Activated CD4-positive, alpha-beta T cell treated with anti-CD3 and anti-CD28 coated beads for 36 hours (primary cell): Measurements from ENCODE around the gene PTOV1. TPM values are rescaled to one million over a fixed set of nuclear protein-coding genes. Genes with fewer than 3 reads are reported as not detected.

Experiments
- ATAC-seq: fragments of 200-7000 bp; cut with Tn5 transposase; one replicate; pipeline ENCODE4 v1.10.0; 2021; ENCODE audit warnings: mild to moderate bottlenecking, moderate library complexity
- CTCF ChIA-PET: fragments of 350-600 bp; sonication (Branson Sonifier 250); formaldehyde crosslinking; loops from one replicate; lab custom pipeline; 2021; ENCODE audit warnings: antibody characterized with exemption; lab: Charles Lee
- POLR2A ChIA-PET: fragments of 350-600 bp; sonication (Branson Sonifier 250); formaldehyde crosslinking; loops from one replicate; lab custom pipeline; 2021; ENCODE audit warnings: antibody characterized with exemption, inconsistent platforms; lab: Charles Lee
- DNase-seq: peaks from one replicate; pipeline ENCODE4 v3.0.0-alpha.2; 2020
- H3K27ac Mint-ChIP-seq: one replicate; pipeline ENCODE4 v1.8.0; 2021; ENCODE audit warnings: mixed read lengths
- H3K27me3 Mint-ChIP-seq: one replicate; pipeline ENCODE4 v1.8.0; 2021; ENCODE audit warnings: mixed read lengths
- H3K36me3 Mint-ChIP-seq: one replicate; pipeline ENCODE4 v1.8.0; 2021; ENCODE audit warnings: low read depth, mixed read lengths
- H3K4me1 Mint-ChIP-seq: one replicate; pipeline ENCODE4 v1.8.0; 2021; ENCODE audit warnings: mixed read lengths
- H3K4me3 Mint-ChIP-seq: one replicate; pipeline ENCODE4 v1.8.0; 2021; ENCODE audit warnings: mild to moderate bottlenecking, moderate library complexity, mixed read lengths
- H3K9me3 Mint-ChIP-seq: one replicate; pipeline ENCODE4 v1.8.0; 2021; ENCODE audit warnings: low read depth, mixed read lengths
- intact Hi-C, 2 experiments: fragments of 100-400 bp; cut with DNase I in 1 of 2; cut with micrococcal nuclease in 1 of 2; formaldehyde crosslinking; loops; one replicate each; pipeline versions ENCODE4 v1.14.2 to v1.15.1; 2022 to 2024; cut with DNase I, micrococcal nuclease
- total RNA-seq, 2 experiments: library from RNA; stranded (reverse); gene quantifications; one replicate each; pipeline ENCODE4 v1.2.3, GENCODE V29; 2021

PTOV1 gene
- total RNA-seq, 2 experiments from 2014 or later = 76.9 to 104 TPM

GRCh38 chr19:49870309-49870901, 19.4 kb downstream of the PTOV1 start:
- no peak for DNase-seq
- ChIA-PET POLR2A (interaction anchor here (1.5 kb wide), 1 partner anchor 104 kb away, joined by 7 read pairs; the partner anchor contains the start of gene AP2A1), CTCF (no interaction called here)
- Mint-ChIP-seq H3K36me3 (peaks cover 10% of the 10 kb centered on the region), H3K9me3 (no peaks in the 10 kb centered on the region), H3K4me3 (no peak overlapping the region), H3K4me1 (peaks cover 37% of the 10 kb centered on the region), H3K27ac (no peak overlapping the region), H3K27me3 (no peaks in the 10 kb centered on the region)
- ATAC-seq = no peak
- intact Hi-C loops = no loop called here

GRCh38 chr19:49871349-49871985, 20.5 kb downstream of the PTOV1 start:
- CTCF ChIA-PET = interaction anchor here (0.5 kb wide), 1 partner anchor 493 kb away, joined by 3 read pairs; no protein-coding TSS in a partner anchor
- DNase-seq = no peak
- Mint-ChIP-seq H3K4me1 (peaks cover 28% of the 10 kb centered on the region), H3K36me3 (peaks cover 4% of the 10 kb centered on the region), H3K27ac (peak overlapping the region; percentile 43), H3K4me3 (no peak overlapping the region), H3K9me3 (no peaks in the 10 kb centered on the region), H3K27me3 (no peaks in the 10 kb centered on the region)
- ATAC-seq = no peak
- intact Hi-C loops = no loop called here
- POLR2A ChIA-PET = no interaction called here

- H3K4me1 Mint-ChIP-seq = peaks cover 24% of the 10 kb centered on the region
- no peak overlapping the region for H3K27ac Mint-ChIP-seq
- ChIA-PET CTCF (no interaction called here), POLR2A (no interaction called here)
- intact Hi-C loops = no loop called here
- no peak overlapping the region for H3K4me3 Mint-ChIP-seq
- no peak for ATAC-seq
- H3K9me3 Mint-ChIP-seq = no peaks in the 10 kb centered on the region
- no peaks in the 10 kb centered on the region for H3K27me3 Mint-ChIP-seq
- no peak for DNase-seq
- H3K36me3 Mint-ChIP-seq = peaks cover 1% of the 10 kb centered on the region
Measured at GRCh38 chr19:49872245-49873128, 21.5 kb downstream of the PTOV1 start.

GRCh38 chr19:49873129-49873521, 22.2 kb downstream of the PTOV1 start:
- H3K4me1 Mint-ChIP-seq = peaks cover 26% of the 10 kb centered on the region
- ATAC-seq = no peak
- DNase-seq = no peak
- CTCF ChIA-PET = no interaction called here
- H3K27me3 Mint-ChIP-seq = no peaks in the 10 kb centered on the region
- peaks cover 3% of the 10 kb centered on the region for H3K36me3 Mint-ChIP-seq
- intact Hi-C loops = no loop called here
- H3K4me3 Mint-ChIP-seq = no peak overlapping the region
- no peak overlapping the region for H3K27ac Mint-ChIP-seq
- H3K9me3 Mint-ChIP-seq = no peaks in the 10 kb centered on the region
- POLR2A ChIA-PET = no interaction called here

- CTCF ChIA-PET = no interaction called here
- H3K27ac Mint-ChIP-seq = no peak overlapping the region
- no peaks in the 10 kb centered on the region for H3K27me3 Mint-ChIP-seq
- POLR2A ChIA-PET = no interaction called here
- no peaks in the 10 kb centered on the region for H3K9me3 Mint-ChIP-seq
- H3K4me3 Mint-ChIP-seq = no peak overlapping the region
- H3K4me1 Mint-ChIP-seq = peaks cover 31% of the 10 kb centered on the region
- intact Hi-C loops = no loop called here
- ATAC-seq = no peak
- H3K36me3 Mint-ChIP-seq = peaks cover 6% of the 10 kb centered on the region
- no peak for DNase-seq
Measured at GRCh38 chr19:49873834-49874233, 22.9 kb downstream of the PTOV1 start.

GRCh38 chr19:49874503-49875157, 23.7 kb downstream of the PTOV1 start:
- Mint-ChIP-seq H3K27ac (no peak overlapping the region), H3K36me3 (peaks cover 12% of the 10 kb centered on the region)

GRCh38 chr19:49875177-49875576, 24.2 kb downstream of the PTOV1 start:
- Mint-ChIP-seq H3K36me3 (peaks cover 16% of the 10 kb centered on the region), H3K9me3 (no peaks in the 10 kb centered on the region), H3K4me3 (no peak overlapping the region), H3K27me3 (no peaks in the 10 kb centered on the region), H3K4me1 (peaks cover 35% of the 10 kb centered on the region), H3K27ac (no peak overlapping the region)
- no peak for ATAC-seq
- DNase-seq = no peak
- intact Hi-C loops = loop anchor here in 1 of 2 experiments (5.0 kb wide), 4 partner anchors 112 to 1513 kb away; partner anchors contain the start of genes NUCB1, SYNGR4 and TMEM143
- POLR2A ChIA-PET = no interaction called here
- CTCF ChIA-PET = interaction anchor here (0.5 to 0.6 kb wide), 2 partner anchors 104 to 151 kb away, joined by 3 read pairs; no protein-coding TSS in a partner anchor

More at GRCh38 chr19:49874503-49875157, 23.7 kb downstream of the PTOV1 start:
- no peaks in the 10 kb centered on the region for H3K9me3 Mint-ChIP-seq
- POLR2A ChIA-PET = no interaction called here
- no peaks in the 10 kb centered on the region for H3K27me3 Mint-ChIP-seq
- DNase-seq (no peak), ATAC-seq (no peak)
- CTCF ChIA-PET = interaction anchor here (0.5 to 0.6 kb wide), 2 partner anchors 104 to 151 kb away, joined by 3 read pairs; no protein-coding TSS in a partner anchor
- intact Hi-C loops = loop anchor here in 1 of 2 experiments (5.0 kb wide), 4 partner anchors 113 to 1512 kb away; partner anchors contain the start of genes NUCB1, SYNGR4 and TMEM143
- no peak overlapping the region for H3K4me3 Mint-ChIP-seq
- H3K4me1 Mint-ChIP-seq = peaks cover 38% of the 10 kb centered on the region

- ATAC-seq = no peak
- no peaks in the 10 kb centered on the region for H3K9me3 Mint-ChIP-seq
- no peak overlapping the region for H3K4me3 Mint-ChIP-seq
- DNase-seq = peak; percentile 66
- intact Hi-C loops = loop anchor here (1.0 to 5.0 kb wide), 10 partner anchors 21 to 1514 kb away; partner anchors contain the start of genes FUZ (in 1 of the 2), IL4I1 (in 1 of the 2), MED25 (in 1 of the 2) and NUCB1 (in 1 of the 2)
- no peaks in the 10 kb centered on the region for H3K27me3 Mint-ChIP-seq
- peaks cover 31% of the 10 kb centered on the region for H3K4me1 Mint-ChIP-seq
- H3K36me3 Mint-ChIP-seq = peaks cover 21% of the 10 kb centered on the region
- ChIA-PET POLR2A (interaction anchor here (0.7 to 1.9 kb wide), 5 partner anchors 8 to 236 kb away, joined by 3 to 17 read pairs (median 7); partner anchors contain the start of genes ATF5, NUP62, PNKP and RRAS), CTCF (interaction anchor here (0.7 to 1.7 kb wide), 4 partner anchors 15 to 380 kb away, joined by 3 to 4 read pairs (median 3); partner anchors contain the start of genes ATF5, NUP62 and RPS11)
- H3K27ac Mint-ChIP-seq = no peak overlapping the region
Measured at GRCh38 chr19:49875857-49876421, 25.0 kb downstream of the PTOV1 start.

- ChIA-PET CTCF (interaction anchor here (0.6 to 1.7 kb wide), 6 partner anchors 14 to 903 kb away, joined by 3 to 4 read pairs (median 3); partner anchors contain the start of genes ATF5, NUP62 and RPS11), POLR2A (interaction anchor here (0.8 to 1.9 kb wide), 5 partner anchors 9 to 236 kb away, joined by 3 to 17 read pairs (median 7); partner anchors contain the start of genes ATF5, NUP62, PNKP and RRAS)
- no peak overlapping the region for H3K4me3 Mint-ChIP-seq
- peaks cover 31% of the 10 kb centered on the region for H3K4me1 Mint-ChIP-seq
- no peaks in the 10 kb centered on the region for H3K27me3 Mint-ChIP-seq
- peak; percentile 60 for ATAC-seq
- no peaks in the 10 kb centered on the region for H3K9me3 Mint-ChIP-seq
- H3K36me3 Mint-ChIP-seq = peaks cover 22% of the 10 kb centered on the region
- intact Hi-C loops = loop anchor here (1.0 to 5.0 kb wide), 26 partner anchors 7 to 1514 kb away; partner anchors contain the start of genes ATF5 (in 2 of the 2), FUZ (in 2 of the 2), NUP62 (in 2 of the 2) and VRK3 (in 2 of the 2)
- peak; percentile 99 for DNase-seq
- no peak overlapping the region for H3K27ac Mint-ChIP-seq
Measured at GRCh38 chr19:49876422-49877019, 25.6 kb downstream of the PTOV1 start.
